ENCODE data around the gene IGF2BP2.

- TF ChIP-seq CTCF (IDR thresholded peaks at IDR 0.05) (no peak), POLR2A (IDR thresholded peaks at IDR 0.05) (no peak), POLR2AphosphoS5 (IDR thresholded peaks at IDR 0.05; ENCODE audit: insufficient read depth in 1 of 2, low read depth in 1 of 2) (no peak)
Measured at GRCh38 chr3:185852635-185853034, 27.8 kb upstream of the IGF2BP2 start.
